Measurements from ENCODE around the gene SNAPC1. TPM values are rescaled to one million over a fixed set of nuclear protein-coding genes. Genes with fewer than 3 reads are reported as not detected.

SNAPC1 gene
- total and polyA plus RNA-seq, 2 of the 13 experiments (the other 11 are each of a cell fraction or from before 2014, with no cell fraction given): 2.6 to 8.5 TPM

DNA sequence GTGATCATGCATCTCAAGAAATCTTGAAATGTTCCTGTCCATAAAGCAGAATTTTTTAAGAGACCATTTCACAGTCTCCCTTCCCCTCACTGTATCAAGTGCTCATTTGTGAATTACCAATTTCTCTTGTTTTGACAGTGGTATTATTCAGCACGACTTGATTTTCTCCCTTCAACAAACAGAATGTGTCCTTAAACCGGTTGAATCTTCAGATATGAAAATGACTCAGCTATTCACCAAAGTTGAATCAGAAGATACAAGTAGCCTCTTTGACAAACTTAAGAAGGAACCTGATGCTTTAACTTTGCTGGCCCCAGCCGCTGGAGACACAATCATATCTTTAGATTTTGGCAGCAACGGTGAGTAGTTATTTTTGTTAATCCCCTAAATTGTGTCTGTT is 25.5 kb upstream of the SNAPC1 start:
- in situ Hi-C loops (cut with HindIII; ENCODE audit: extremely low pct_ligation_motif_present, low pct_unique_long_range_greater_than_20kb): no loop called here
- no peaks in the 10 kb centered on the region for H3K79me2 ChIP-seq (ENCODE audit: insufficient read depth, low read length)
- intact Hi-C loops (cut with micrococcal nuclease; ENCODE audit: unreplicated experiment): loop anchor here (1.0 kb wide), 1 partner anchor 26 kb away; the partner anchor contains the start of gene SNAPC1
- H3K4me1 ChIP-seq (ENCODE audit: insufficient read depth, low read length): no peaks in the 10 kb centered on the region
- BruUV-seq (replicated peaks): no TSS peak
- no peak overlapping the region for H3K4me3 ChIP-seq (replicated peaks in 1 of 3; ENCODE audit: insufficient read depth in 1 of 3, low read depth in 2 of 3, low read length in 3 of 3)
- TF ChIP-seq, protein P1, sequence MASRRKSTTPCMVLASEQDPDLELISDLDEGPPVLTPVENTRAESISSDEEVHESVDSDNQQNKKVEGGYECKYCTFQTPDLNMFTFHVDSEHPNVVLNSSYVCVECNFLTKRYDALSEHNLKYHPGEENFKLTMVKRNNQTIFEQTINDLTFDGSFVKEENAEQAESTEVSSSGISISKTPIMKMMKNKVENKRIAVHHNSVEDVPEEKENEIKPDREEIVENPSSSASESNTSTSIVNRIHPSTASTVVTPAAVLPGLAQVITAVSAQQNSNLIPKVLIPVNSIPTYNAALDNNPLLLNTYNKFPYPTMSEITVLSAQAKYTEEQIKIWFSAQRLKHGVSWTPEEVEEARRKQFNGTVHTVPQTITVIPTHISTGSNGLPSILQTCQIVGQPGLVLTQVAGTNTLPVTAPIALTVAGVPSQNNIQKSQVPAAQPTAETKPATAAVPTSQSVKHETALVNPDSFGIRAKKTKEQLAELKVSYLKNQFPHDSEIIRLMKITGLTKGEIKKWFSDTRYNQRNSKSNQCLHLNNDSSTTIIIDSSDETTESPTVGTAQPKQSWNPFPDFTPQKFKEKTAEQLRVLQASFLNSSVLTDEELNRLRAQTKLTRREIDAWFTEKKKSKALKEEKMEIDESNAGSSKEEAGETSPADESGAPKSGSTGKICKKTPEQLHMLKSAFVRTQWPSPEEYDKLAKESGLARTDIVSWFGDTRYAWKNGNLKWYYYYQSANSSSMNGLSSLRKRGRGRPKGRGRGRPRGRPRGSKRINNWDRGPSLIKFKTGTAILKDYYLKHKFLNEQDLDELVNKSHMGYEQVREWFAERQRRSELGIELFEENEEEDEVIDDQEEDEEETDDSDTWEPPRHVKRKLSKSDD (CRISPR knock-in tag; IDR thresholded peaks at IDR 0.05; ENCODE audit: low read depth): no peak
- TF ChIP-seq GMEB1 (CRISPR knock-in tag; IDR thresholded peaks at IDR 0.05; ENCODE audit: borderline replicate concordance) (no peak), SMARCC2 (IDR thresholded peaks at IDR 0.05) (no peak), ZNF776 (CRISPR knock-in tag; IDR thresholded peaks at IDR 0.05) (no peak), PHF8 (CRISPR knock-in tag; IDR thresholded peaks at IDR 0.05) (no peak)
- TF ChIP-seq, protein P2, sequence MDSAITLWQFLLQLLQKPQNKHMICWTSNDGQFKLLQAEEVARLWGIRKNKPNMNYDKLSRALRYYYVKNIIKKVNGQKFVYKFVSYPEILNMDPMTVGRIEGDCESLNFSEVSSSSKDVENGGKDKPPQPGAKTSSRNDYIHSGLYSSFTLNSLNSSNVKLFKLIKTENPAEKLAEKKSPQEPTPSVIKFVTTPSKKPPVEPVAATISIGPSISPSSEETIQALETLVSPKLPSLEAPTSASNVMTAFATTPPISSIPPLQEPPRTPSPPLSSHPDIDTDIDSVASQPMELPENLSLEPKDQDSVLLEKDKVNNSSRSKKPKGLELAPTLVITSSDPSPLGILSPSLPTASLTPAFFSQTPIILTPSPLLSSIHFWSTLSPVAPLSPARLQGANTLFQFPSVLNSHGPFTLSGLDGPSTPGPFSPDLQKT (CRISPR knock-in tag; IDR thresholded peaks at IDR 0.05; ENCODE audit: borderline replicate concordance): no peak
- no peak for ATAC-seq
- WGBS (ENCODE audit: low lambda C conversion rate): over 99% methylated on average over 4 of the region's 4 CpGs
- H3K36me3 ChIP-seq (replicated peaks in 1 of 2; ENCODE audit: control insufficient read depth in 1 of 2, insufficient read depth in 2 of 2, low read length in 2 of 2): peaks cover 17 to 83% of the 10 kb centered on the region in 2 experiments
- FAIRE-seq: no peak
- H3K27me3 ChIP-seq (ENCODE audit: control insufficient read depth in 1 of 2, insufficient read depth in 2 of 2, low read length in 2 of 2): no peaks in the 10 kb centered on the region
- DNase-seq (ENCODE audit: low spot score): no peak
- H3K9ac ChIP-seq (ENCODE audit: insufficient read depth, low read depth, low read length): no peak overlapping the region
- H4K20me1 ChIP-seq (ENCODE audit: insufficient read depth, low read length): no peaks in the 10 kb centered on the region
- no peaks in the 10 kb centered on the region for H3K9me3 ChIP-seq (ENCODE audit: low read length)
- no peak overlapping the region for H3K27ac ChIP-seq (ENCODE audit: extremely low read length, insufficient read depth, low read length)
- POLR2A ChIA-PET: no interaction called here
- H2AFZ ChIP-seq (ENCODE audit: low read length): no peak overlapping the region
- no peak overlapping the region for H3K4me2 ChIP-seq (ENCODE audit: low read depth, low read length)
- CTCF ChIA-PET (ENCODE audit: low intra/inter-chr PET ratio, low total read pairs): no interaction called here
